HG03139 (cell line): ENCODE measurements around the gene PTPRE.
A peak's percentile ranks its signal among the peaks of the same experiment; 100 is the strongest.

Experiments used
- ATAC-seq: cut with Tn5 transposase; IDR thresholded peaks from one replicate; pipeline ENCODE4 v1.9.1; 2021; ENCODE audit not compliant: unreplicated experiment

PTPRE gene

GRCh38 chr10:128055061-128055868, 148.4 kb downstream of the PTPRE start:
- ATAC-seq = no peak

DNA sequence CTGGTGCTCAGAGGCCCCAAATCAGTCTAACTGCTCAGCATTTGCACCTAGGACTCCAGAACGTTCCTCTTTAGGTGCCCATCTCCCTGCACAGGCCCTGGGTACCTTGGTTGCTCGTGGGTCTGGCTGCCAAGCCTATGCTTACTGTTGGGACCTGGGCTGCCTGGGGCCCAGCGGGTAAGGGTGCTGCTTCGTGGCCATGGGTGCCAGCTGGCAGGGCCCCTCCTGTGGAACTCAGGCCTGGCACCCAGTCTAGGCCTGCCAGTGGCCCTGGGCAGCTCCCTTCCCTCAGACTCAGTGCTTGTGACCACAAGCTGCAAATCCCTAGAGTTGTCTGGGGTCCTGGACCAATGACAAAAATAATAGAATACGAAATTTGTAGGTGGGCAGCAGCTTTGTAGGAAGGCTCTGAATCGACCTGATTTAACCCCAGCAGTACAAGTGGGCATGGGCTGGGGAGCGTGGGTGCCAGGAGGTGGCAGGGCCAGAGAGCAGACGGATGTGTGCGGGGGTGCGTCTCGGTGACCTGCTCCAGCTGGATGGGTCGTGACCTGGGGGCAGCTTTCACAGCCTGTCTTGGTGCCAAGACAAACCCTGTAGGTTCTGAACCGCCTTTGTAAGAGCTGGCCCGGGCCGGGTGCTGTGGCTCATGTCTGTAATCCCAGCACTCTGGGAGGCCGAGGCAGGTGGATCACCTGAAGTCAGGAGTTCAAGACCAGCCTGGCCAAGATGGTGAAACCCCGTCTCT, 149.6 kb downstream of the PTPRE start:
- ATAC-seq = no peak

DNA sequence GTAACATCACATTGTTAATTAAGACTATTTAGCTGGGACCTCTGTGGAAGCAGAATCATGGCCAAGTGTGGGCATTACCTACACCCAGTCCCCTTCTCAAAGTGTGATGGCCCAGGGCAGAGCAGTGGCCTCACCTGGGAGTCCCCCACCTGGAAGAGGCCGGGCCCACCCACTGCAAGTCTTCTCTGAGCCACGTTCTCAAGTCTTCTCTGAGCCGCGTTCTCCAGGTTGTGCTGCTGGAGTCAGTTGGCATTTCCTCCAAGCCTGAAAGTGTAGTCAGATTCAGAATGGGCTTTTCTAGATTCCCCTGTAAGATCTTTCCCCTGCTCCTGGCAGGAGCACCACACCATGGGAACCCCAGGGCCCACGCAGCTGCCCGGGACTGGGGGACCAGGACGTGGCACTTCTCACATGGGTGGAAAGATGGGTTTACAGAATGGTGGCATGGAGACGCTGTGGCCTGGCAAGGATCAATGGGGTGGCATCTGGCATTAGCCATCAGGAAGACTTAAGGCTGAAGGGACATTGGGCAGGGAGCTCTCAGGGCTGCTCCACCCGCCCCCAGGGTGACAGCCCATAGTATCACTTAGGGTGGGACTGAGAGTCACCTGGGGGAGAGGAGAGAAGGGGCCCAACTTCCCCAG, 151.3 kb downstream of the PTPRE start:
- ATAC-seq = no peak

- ATAC-seq = no peak
These were observed 151.8 kb downstream of the PTPRE start for GRCh38 chr10:128058750-128059134.

GRCh38 chr10:128059266-128059981, 152.5 kb downstream of the PTPRE start:
- no peak for ATAC-seq

DNA sequence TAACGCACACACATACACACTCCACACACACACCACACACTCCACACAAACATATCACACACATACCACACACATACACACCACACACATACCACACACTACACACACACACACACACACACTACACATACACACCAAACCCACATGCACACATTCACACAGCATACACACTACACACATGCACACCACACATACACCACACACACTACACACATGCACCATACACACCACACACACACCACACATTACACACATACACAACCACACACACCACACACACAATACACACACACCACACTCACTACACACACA, 153.0 kb downstream of the PTPRE start:
- ATAC-seq = no peak

DNA sequence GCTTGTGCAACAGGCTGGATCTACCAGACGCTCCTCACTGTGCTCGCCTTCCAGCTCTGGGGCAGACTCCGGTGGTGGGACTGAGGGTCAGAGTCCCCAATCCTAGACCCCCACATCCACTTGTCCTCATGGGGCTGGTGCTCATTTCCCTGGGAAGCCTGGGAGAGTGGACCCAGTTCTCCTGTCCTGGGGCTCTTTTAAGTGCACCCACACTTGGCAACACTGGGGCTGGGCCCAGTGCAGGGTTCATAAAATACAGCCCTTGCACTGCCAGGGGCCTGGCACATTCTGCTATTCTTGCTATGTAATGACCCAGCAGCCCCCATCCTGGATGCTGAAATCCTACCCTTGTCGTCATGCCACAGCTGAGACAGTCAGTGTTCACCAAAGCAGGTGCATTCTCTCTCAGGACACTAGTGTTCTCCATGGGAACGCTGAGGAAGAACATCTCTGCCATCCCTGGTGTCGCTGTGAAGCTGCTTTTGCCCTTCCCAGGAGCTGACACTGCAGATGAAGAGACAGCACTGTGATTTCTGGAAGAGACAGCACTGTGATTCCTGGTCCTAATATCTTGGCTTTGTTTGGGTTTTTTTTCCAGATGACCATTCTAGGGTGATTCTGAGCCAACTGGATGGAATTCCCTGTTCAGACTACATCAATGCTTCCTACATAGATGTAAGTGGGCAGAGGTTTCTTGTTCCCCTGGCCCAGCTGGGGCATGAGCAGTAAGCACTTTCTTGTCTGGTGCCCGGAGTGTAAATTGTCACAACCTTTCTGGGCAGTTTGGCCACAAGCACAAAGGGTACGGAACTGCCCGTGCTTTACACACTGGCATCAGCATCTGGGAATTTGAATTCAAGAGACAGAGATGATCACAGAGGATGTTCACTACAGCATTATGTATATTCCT, 153.7 kb downstream of the PTPRE start:
- ATAC-seq = no peak

- ATAC-seq = no peak
These were observed 154.7 kb downstream of the PTPRE start for GRCh38 chr10:128061306-128062300.

DNA sequence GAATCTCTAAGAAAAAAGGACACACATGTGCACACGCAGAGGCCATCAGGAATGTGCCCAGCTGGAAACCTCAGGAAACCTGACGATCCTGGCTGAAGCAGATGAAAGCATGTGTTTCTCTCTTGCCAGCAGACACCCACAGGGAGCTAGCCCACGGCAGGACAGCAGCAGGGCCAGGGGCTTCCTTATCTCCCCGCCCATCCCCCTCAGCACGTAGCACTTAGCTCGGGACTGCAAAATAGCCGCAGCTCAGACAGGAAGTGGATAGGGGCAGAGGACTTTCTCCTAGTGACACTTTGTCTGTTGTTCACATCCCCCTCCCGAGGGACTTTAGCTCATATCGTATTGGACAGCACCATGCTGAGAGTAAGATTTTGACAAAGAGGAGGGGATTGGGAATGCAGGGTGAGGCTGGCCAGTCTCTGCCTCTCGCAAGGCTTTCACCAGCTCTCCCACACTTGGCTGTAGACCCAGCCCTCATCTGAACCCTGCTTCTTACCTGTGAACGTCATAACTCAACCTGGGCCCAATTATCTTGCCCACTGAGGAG, 155.5 kb downstream of the PTPRE start:
- peak; percentile 9 for ATAC-seq

DNA sequence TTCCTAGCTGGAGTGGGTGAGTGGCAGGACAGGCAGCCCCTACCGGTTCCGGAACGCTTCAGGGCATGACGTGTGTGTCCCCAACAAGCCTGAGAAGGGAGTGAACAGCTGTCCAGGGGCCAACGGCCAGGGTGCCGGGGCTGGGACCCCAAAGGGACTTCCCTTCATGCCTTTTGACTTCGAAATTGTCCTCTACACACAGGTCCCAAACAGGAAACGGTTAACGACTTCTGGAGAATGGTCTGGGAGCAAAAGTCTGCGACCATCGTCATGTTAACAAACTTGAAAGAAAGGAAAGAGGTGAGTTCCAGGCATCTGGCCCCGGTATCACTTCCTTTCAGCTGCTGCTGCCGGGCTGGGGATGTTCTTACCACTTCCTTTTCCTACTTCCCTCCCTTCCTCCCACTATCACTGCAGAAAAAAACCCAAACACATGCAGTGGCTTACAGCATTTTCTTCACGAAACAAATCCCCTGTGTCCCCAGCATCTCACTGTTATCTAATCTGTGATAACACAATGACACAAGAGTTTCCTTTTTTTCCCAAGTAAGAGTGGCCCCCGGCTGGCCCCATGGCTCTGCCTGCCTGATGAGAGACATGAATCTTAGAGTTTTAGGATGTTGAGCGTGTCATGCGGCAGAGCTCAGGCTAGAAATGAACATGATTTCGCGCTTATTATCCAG, 156.1 kb downstream of the PTPRE start:
- ATAC-seq = peak; percentile 47

DNA sequence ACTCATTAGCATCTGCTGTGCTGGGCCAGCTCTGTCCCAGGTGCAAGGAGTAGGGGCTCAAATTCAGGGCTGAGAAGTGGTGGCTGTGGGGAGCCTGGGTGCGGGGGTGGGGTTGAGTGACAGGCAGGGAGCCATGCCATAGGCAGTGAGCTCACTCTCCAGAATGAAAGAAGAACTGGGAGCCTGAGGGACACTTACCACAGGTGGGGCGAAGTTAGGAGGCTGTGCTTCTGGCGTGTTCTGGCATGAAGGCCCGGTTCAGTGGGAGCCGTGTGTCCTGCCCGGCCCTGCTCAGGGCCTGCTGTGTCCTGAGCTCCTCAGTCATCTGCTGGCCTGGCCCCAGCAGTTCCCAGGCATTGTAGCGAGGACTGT, 156.8 kb downstream of the PTPRE start:
- peak; percentile 24 for ATAC-seq

GRCh38 chr10:128064108-128064969, 157.4 kb downstream of the PTPRE start:
- peak; percentile 51 for ATAC-seq

- no peak for ATAC-seq
These were observed 158.2 kb downstream of the PTPRE start for GRCh38 chr10:128064970-128065580.

- ATAC-seq = no peak
These were observed 159.1 kb downstream of the PTPRE start for GRCh38 chr10:128065881-128066534.

DNA sequence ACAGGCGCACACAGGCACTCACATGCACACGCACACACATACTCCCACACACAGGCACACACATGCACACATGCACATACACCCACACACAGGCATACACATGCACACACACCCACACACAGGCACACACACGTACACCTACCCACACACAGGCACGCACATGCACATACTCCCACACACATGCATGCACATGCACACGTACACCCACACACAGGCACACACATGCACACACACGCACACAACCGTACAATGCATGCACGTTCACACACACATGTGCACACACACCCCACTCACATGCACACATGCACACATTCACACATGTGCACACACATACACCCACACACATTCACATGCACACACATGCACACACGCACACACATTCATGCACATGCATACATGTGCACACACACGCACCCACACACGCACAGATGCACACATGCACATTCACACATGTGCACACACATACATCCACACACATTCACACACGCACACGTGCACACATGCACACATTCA, 160.0 kb downstream of the PTPRE start:
- no peak for ATAC-seq

DNA sequence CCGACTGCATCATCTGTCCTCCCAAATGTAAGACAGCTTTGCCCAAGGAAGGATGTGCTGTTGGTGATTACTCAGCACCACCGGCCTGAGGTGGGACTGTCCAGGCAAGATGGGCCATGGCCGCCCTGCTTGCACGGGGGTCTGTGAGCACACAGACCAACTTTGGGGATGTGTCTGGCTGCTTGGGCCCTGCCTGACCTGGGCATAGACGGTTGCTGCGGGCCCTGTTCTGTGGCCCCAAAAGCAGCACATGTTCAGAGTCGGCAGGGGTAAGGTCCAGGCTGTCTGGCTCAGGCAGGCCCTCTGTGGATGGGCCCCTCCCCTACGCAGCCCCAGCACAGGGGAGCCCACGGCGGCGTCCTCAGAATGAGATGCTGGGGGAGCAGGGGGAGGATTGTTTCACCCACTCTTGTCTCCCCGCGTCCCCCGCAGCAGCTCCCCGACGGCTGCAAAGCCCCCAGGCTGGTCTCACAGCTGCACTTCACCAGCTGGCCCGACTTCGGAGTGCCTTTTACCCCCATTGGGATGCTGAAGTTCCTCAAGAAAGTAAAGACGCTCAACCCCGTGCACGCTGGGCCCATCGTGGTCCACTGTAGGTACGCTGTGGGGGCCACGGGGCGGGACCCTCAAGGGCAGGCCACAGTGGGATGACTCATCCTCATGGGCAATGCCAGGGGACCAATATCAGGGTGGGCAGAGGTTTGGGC, 160.9 kb downstream of the PTPRE start:
- no peak for ATAC-seq
